HG03565 (cell line): Measurements from ENCODE around the gene ZSCAN12.

Experiments used
- ATAC-seq: cut with Tn5 transposase; IDR thresholded peaks from one replicate; pipeline ENCODE4 v1.9.1; 2021; ENCODE audit warnings: mild to moderate bottlenecking, moderate library complexity; ENCODE audit not compliant: unreplicated experiment

The ZSCAN12 gene

DNA sequence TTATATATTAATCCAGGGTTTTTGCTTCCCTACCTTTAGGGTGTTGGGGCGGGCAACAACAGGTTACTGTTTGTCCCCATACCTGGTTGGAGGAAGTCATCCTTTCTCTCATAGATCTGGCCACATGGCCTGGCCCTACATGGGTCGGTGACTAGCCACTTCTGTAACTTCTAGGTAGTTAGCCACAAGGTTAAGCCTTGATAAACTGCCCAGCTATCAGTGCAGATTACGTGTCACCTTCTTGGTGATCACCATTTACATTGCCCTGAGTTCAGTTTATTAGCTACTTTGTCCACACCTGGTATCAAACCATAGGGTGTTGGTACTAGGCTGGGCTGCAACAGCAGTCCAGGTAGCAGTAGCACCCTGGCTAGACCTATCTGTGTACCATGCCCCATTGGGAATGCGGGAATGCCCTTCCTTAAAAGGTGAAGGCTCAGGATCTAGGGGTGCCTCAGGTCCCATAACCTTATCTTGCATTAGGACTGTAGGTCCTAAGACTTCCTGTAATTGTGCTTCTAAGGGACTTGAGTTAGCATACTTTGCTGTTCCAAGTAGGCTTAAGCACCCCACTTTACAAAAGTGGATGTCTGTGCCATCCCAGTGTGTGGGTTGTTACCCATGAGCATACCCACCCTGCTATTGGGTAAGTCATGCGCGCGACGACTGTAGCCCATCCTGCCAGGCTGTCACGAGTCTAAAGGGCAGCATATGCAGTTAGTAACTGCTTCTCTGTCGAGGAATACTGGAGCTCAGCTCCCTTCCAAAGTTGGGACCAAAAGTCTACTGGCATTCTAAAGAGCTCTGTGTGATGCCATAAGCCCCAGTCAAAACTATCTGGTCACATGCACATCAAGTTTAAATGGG lies 44.6 kb downstream of the ZSCAN12 start:
- ATAC-seq = no peak

DNA sequence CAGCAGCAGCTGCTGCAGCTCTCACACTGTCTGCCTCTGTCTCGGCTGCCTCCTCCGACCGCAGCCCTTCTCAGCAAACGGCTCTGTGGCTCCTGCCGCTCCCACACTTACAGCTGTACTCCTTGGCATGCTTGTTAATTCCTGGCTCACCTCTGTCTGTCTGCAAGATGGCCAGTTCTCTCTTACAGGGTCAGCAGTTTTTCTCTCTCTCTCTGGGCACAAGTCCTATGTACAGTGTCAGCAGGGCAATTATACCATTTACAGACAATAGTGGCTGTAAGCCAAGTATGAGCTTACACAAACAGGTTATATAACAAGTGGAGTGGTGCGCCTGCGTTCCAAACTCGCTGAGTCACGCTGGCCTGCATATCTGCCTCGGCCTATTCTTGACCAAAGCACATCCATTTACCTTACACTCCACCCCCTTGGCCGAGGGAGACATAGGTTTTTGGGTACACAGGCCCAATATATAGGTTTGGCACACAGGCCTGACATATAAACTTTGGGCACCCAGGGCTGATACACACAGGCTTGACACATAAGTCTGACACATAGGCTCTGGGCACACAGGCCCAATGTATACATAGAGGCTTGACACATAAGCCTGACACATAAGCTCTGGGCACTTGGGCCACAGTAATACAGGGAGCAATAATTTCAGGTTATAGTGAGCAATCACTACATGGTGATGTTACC lies 45.4 kb downstream of the ZSCAN12 start:
- ATAC-seq = no peak

DNA sequence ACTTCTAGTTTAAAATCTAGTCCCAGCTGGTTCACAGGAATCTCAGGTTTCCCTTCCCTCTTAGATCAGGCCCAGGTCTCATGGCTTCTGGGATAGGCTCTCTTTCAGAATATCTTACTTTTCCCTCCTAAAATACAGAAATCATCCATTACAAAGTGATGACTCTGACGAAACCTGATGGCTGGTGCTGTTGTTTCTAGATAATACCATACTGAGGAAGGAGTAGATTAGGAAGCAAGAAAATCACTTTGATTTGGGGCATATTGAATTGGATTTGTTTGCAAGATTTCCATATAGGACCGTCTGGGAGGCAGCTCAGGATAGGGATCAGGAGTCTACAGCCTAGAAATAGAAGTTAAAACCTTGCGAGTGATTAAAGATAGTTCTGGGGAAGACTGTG lies 46.2 kb downstream of the ZSCAN12 start:
- ATAC-seq = no peak

DNA sequence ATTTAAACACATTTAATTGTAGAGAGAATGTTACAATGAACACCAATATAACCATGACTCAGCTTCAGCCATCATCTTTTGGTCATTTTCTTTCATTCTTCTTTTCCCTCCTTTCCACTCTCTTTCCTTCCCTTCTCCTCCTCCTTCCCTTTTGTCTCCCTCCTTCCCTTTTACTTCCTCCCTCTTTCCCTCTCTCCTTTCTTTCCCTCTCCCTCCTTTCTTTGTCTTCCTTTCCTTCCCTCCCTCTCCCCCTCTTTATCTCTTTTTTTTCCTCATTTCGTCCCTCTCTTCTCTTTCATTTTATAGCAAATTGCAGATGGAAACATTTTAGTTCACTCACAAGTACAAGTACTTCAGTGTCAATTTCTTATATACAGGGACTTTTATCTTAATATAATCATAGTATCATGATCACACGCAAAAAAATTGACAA lies 48.0 kb downstream of the ZSCAN12 start:
- ATAC-seq = no peak

DNA sequence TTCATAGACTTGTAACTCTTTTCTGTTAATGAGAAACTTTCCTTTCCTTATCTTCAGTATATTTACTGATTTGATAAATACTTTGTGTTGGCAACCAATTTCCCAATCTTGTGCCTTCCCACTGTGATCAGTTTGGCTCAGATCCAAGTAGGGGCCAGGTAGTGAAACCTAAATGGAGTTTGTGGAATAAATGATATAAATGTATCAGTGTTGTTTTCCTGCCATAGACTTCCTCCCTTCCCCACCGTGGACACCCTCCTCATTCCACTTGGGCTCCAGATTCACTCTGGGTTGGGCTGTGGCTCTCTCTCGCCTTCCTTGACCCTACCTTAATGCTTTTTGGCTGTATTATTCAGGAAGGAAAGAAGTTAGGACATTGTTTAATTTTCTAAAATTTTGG lies 48.5 kb downstream of the ZSCAN12 start:
- ATAC-seq = no peak

DNA sequence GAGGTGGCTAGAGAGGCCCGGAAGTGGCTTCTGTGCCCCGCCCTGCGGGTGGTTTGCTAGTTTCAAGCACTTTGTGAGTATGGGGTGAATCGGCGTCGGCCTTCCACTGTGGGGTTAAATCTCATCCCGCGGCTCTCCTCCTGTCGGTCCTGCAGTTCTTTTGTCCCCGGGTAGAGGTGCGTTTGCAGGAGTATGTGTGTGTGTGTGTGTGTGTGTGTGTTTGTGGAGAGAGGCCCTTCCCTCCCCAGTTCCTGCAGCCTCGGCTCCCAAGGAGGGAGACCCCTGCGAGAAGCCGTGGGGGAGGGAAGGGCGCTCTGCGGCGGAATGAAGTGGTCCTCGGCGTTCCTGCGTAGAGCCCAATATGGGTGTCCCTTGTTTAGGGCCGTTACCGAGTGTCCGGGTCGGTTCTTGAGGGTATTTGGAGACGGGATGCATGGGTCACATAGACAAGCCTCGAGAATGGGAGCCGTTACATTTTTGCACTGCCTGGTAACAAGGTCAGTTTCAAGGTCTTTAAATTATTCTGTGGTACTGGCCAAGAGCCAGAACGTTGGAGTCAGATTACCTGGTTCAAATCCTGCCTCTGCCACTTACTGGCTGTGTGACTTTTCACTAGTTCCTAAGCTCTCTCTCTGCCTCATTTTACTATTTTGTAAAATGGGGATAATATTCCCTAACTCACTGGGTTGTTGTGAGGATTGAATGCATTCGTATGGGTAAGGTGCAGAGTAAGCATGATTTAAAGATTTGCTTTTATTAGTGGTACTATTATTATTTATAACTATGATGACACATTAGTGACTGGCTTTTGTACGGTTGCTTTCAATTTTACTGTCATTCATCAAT lies 49.4 kb downstream of the ZSCAN12 start, which contains the start of gene ZKSCAN3:
Gene ZKSCAN3, plus strand, starts transcription at position 56 of the 846 bp plus-strand sequence. CDS start 9,640 bp downstream, outside the sequence.
- ATAC-seq = peak; percentile 95

DNA sequence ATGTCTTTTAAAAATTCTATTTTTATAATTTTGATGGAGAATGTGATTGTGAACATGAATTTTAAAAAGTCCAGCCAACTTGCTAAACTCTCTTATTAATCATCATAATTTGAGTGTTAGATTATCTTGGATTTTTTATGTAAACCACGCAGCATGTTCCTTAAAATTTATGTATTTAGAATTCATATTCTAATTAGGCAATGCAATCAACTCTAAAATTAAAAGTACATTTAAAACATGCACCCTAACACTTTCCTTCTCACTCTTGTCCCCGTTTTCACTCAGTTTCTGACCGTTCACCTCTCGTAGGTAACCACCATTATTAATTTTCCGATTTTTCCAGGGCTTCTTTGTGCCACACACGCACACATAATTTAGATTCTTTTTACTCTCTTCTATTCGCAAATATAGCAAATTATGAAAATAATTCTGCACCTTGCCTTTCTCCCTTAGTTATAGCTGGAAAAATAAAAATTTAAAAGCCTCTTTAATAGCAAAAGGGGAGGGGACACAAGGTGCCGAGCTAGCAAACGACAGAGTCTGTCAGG lies 50.1 kb downstream of the ZSCAN12 start:
- no peak for ATAC-seq

DNA sequence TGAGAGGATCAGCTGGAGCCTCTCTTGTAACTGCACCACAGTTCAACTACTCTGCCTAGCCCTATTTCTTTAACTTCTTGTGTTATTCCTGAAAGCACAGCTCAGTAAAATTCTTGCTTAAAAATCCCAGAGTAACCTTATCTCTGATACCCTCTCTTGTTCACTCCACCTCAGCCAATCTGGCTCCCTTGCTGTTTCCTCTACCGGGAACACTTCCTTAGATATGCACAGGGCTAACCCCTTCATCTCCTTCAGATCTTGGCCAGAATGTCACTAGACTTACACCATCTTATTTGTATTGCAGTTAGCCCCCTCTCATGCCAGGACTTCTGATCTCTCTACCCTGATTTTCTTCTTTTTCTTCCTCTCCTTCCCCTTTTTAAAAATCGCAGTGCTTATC lies 52.4 kb downstream of the ZSCAN12 start:
- ATAC-seq = no peak

DNA sequence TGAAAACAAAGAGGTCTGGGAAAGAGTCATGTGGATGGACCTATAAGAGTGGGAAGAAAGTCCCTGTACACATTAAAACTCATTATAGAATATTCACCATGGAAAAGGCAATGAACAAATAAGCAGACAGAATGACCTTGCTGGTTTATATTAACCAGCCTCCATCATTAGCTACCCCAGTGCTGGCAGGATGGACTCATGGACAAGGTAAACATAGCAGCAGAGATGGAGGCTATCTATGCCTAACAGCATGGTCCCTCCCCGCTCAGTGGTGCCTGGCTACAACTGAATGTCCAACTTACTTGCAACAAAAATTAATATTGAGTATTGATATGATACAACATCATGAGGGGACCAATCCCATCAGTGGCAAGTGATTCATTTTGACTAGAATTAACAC lies 54.3 kb downstream of the ZSCAN12 start:
- ATAC-seq = no peak

DNA sequence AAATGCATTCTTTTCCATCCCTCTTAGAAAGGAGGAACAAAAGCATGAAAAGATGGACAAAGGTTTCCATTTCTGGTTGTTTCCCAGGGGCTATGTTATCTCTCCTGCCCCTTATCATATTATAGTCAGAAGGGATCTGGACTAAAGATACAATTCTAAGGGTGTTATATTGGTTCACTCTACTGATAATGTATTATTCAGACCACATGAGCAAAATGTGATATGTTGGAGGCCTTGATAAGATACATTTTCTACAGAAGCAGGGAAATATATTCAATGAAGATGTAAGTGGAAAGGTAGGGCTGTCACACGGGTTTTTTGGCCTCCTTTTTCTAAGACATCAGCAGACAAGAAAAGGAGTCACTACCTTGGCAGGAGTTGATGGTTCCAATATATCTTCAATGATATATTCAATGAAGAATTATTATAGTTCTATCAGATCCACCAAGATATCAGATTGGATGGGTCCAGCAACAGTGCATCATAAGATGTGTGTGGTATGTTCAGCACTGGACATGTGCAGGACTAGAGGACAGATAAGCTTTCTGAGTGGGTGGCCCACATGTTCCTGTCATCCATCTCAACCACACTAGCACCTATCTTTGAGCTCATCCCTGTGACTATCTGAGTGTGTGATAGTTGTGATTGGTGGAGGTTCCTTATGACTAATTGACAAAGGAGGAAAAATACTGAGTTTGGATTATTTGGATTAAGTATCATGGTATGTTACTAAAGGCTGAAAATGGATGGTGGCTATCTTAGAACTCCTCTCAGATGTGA lies 55.5 kb downstream of the ZSCAN12 start:
- no peak for ATAC-seq

DNA sequence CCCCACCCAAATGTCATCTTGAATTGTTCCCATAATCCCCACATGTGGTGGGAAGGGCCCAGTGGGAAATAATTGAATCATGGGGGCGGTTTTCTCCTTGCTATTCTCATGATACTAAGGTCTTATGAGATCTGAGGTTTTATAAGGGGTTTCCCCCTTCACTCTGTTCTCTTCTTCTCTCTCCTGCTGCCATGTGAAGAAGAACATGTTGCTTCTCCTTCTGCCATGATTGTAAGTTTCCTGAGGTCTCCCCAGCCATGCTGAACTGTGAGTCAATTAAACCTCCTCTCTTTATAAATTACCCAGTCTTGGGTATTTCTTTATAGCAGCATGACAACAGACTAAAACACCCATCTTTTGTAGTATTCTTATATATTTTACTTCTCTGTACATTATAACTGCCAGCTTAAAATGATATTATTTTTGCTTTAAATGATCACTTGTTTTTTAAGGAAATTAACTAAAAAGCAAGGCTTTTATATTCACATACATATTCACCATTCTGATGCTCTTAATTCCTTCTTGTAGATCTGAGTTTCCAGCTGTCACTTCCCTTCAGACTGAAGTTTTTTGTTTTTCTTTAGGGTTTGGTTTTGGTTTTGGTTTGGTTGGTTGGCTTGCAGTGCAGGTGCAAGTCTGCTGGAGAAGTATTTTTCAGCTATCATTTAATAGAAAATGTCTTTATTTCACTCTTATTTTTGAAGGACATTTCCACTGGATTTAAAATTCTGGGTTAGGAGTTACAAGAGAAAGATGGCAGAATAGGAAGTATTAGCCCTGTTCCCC lies 59.0 kb downstream of the ZSCAN12 start:
- ATAC-seq = no peak

DNA sequence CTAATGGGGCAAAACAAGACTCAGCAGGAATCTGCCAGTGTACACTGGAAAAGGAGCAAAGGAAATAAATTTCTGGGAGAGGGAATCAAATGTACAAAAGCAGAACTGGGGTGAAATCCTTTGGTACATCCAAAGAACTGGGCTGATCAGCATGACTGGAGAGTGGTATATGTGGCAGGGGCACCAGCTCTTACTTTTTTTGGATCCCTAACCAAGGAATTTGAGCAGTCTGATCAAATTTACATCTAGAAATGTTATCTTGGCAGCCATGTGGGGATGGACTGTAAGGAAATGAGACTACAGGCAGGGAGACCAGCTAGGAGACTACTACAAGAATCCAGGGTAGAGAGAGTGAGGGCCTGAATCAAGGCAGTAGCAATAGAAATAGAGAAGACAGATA lies 62.4 kb downstream of the ZSCAN12 start:
- ATAC-seq = no peak

DNA sequence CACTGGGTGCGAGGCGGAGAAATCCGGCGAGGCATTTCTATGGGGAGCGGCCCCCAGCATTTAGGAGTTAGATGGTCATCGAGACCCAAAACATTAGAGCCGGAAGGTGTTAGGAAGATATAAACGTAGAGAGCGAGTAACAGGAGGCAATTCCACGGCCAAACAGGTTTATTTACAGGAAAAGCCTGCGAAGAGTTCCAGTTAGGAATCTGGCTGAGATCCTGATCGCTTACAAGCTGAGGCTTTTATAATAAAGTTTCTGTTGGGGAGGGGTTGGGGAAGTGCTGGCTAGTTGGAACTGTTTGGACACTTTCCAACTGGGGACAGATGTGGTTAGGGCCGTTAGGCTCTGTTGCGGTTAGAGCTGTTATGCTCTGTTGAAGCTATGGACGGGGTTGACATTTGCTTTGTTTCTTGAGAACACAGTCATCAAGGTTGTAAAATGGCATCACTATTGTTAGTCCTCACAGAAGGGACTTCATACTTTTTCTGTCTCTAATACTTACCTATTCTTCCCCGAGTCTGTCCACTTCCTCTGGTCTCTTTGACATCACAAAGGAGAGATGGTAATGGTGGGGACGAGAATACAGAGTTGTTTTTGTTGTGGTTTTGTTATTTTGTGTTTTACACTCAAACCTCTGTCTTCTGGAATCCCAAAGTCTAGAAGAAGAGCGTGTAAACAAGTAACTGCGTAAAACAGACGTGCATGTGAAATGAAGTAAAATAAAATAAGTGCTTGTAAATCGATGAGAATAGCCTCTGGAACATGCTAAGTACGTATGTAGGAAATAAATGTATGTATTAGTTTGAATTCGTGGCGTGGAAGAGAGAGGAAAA lies 63.0 kb downstream of the ZSCAN12 start:
- ATAC-seq = peak; percentile 32

DNA sequence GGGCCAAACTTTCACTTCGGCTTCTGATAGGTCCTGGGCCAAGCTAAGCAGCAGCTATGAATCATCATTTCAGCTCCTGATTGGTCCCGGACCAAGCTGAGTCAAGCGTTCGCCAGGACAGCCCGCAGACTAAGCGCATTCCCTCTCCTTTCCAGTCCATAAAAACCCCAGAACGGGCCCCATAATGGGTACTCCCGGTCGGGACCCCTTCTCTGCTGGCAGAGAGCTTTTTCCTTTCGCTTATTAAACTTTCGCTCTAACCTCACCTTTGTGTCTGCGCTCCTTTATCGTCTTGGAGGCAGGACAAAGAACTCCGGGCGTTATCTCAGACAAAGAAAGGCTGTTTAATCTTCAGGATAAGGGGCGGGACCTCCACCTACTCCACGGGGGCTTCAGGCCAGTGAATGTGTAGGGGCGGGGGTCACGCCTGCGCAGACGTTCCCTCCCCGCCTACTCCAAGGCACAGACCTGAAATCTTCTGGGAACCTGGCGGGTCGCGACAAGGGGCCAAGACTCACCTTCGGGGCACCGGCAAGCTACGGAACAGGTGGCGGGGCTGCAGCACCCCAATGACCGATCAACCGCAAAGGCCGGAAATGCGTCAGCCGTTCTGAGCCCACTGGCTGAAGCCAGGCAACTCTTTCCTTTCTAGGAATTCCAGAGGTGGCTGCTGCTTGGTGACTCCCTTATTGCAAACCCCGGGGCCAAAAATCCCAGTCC lies 63.8 kb downstream of the ZSCAN12 start, which contains the start of gene ZSCAN31:
Gene ZSCAN31, minus strand, starts transcription at position 585 of the 720 bp plus-strand sequence. CDS start 6,465 bp downstream, outside the sequence.
- ATAC-seq = peak; percentile 73

DNA sequence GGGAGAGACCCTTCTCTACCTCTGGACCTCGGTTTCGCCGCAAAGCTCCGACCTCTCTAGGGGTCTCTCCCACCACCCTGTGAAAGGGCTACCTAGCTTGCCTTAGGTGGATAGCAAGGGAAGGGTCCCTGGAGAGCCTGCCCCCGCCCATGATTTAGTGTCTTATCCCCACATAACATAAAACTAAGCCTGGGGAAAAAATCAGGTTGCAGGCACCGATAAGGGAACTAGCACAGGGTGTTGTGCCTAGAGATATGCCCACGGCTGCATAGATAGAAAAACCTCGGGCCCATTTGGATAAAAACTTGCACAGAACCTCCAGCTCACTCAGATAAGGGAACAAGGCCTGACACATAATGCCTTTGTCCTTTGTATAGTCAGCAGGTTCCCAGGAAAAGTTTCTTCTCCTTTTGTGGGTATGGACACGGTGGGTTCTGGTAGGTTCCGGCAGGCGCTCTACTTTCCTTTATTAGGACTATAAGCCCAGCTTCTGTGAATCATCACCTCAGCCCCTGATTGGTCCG lies 64.4 kb downstream of the ZSCAN12 start:
- no peak for ATAC-seq

DNA sequence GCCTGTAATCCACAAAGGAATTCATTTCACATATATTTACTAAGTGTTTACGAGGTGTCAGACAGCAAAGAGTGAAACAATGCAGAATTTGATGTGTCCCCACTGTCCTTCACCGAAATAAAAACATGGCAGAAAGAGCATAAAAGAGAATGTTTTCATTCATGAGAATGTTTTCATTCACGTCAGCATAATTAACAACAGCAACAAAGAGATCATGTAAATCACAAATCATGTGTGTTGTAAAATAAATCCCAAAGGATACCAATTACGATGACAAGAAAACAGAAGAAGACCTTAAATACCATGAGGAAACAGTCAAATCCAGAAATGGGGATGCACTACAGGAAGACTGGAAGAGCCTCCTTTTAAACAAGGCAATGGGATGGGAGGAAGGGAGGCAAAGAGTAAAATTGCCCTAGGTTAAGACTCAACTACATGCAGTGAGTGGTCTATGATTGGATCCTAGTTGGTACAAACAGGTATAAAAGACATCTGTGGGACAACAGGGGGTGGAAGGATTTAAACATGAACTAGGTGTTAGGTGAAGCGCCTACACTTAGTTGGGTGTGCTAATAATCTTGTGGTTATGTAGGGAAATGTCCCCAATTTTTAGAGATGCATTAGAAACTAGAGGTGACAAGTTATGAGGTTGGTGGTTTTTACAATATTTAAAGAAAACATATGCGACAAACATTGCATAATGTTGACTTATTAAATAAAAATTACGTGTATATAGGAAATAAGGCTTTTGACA lies 65.1 kb downstream of the ZSCAN12 start:
- no peak for ATAC-seq

DNA sequence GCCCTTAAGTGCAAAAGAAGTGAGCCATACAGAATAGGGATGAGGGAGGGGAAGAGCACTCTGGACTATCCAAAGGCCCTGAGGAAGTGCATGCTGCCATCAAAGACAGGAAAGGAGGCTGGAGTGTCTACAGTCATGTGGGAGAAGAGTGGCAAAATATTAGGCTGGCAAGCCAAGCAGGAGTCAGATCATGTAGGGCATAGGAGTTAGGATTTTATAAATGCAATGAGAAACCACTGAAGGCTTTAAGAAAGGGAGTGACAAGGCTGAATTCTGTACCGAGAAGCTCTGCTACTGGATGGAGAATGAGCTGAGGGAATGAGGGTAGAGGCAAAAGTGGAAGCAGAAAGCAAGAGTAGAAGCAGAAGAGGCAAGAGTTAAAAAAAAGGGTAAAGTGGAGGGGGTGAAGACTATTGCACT lies 65.9 kb downstream of the ZSCAN12 start:
- ATAC-seq = no peak
